Vagina (tissue), 2 donors: Measurements from ENCODE around the gene SYT1. TPM values are rescaled to one million over a fixed set of nuclear protein-coding genes. Genes with fewer than 3 reads are reported as not detected.

Experiments
- DNase-seq, 2 donors: peaks; one replicate each; pipeline ENCODE4 v3.0.0-alpha.2; 2017; ENCODE audit errors: extremely low spot score in 2 of 2
- H3K27ac ChIP-seq: fragments of 200-600 bp; sonication (generic); one replicate; pipeline ENCODE4 v1.5.1; 2019
- H3K27me3 ChIP-seq: fragments of 200-600 bp; sonication (generic); one replicate; pipeline ENCODE4 v1.5.1; 2019
- H3K36me3 ChIP-seq, 2 donors: fragments of 200-600 bp; sonication (generic); one replicate each; pipeline ENCODE4 v1.5.1; 2017 to 2019
- H3K4me1 ChIP-seq: fragments of 200-600 bp; sonication (generic); one replicate; pipeline ENCODE4 v1.5.1; 2019
- H3K4me3 ChIP-seq, 2 donors: fragments of 200-600 bp; sonication (generic); 1 replicate in 1 of 2; 2 replicates in 1 of 2; pipeline ENCODE4 v1.5.1; 2016 to 2019
- H3K9me3 ChIP-seq: fragments of 200-600 bp; sonication (generic); one replicate; pipeline ENCODE4 v1.5.1; 2019
- POLR2A ChIP-seq, 2 donors: fragments of 450-650 bp; IDR thresholded peaks; one replicate each; pipeline ENCODE4 v1.6.1; 2017; ENCODE audit warnings: antibody characterized with exemption in 2 of 2, mild to moderate bottlenecking in 2 of 2, moderate library complexity in 2 of 2
- POLR2AphosphoS5 ChIP-seq, 2 donors: sonication (generic); formaldehyde crosslinking; IDR thresholded peaks; one replicate each; pipeline ENCODE4 v1.9.0; 2017; ENCODE audit warnings: antibody characterized with exemption in 2 of 2, mild to moderate bottlenecking in 2 of 2, low read depth in 1 of 2; ENCODE audit not compliant: insufficient read depth in 1 of 2
- intact Hi-C: fragments of 100-400 bp; cut with DNase I; formaldehyde crosslinking; loops from one replicate; pipeline ENCODE4 v1.15.1; 2023
- total RNA-seq: library from RNA; depleted of rRNA; stranded (reverse); fragments of >200 nt; gene quantifications from one replicate; pipeline ENCODE4 v1.2.3, GENCODE V29; 2016
- TF ChIP-seq, protein P1 (sequence below), 3 experiments: fragments of 450-650 bp in 2 of 3; fragments of 200-600 bp in 1 of 3; sonication (generic) in 1 of 3; IDR thresholded peaks; one replicate each; pipeline ENCODE4 v1.5.1; 2017 to 2019; ENCODE audit warnings: antibody characterized with exemption in 3 of 3, mild to moderate bottlenecking in 2 of 3, moderate library complexity in 2 of 3

SYT1 gene
- total RNA-seq, 1 donor from 2014 or later, result 13.3 TPM

DNA sequence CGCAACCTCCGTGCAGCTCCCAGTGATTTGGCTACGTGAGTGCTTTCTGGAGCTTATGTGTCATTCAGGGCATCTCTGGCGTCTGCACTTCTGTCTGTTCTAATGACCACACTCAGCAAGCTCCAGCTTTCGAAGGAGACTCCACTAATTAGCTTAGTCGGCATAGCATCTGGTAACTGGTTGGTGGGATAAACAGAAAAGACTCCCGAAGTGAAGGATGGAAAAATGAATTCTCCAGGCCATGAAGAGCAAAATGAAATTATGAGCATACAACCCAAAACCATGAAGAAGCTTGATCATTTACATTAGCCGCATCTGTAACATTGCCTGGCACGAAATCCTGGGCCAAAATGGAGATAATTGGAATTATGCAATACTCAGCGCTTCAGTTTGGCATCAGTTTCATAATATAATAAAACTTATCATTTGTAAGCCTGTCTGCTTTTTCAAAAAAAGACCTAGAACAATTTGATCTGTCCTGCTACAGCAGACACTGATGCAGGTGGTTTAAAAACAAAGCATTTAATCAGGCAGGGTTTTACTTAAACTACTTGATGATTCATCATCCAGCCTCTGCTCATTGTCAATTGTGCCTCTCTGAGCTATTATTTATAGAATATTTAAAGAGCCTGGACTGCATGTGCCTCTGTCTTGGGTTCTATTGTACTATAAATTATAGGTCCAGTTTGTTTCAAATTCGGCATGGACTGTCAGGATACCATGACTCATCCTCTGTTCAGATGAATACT, 87.4 kb downstream of the SYT1 start:
- intact Hi-C loops, result no loop called here
- no peak overlapping the region for H3K4me3 ChIP-seq
- DNase-seq, result no peak
- H3K27me3 ChIP-seq, result no peaks in the 10 kb centered on the region
- no peak for TF ChIP-seq POLR2AphosphoS5 (IDR thresholded peaks at IDR 0.05; ENCODE audit: insufficient read depth in 1 of 2, low read depth in 1 of 2)
- TF ChIP-seq POLR2A (IDR thresholded peaks at IDR 0.05), result no peak
- TF ChIP-seq, protein P1, sequence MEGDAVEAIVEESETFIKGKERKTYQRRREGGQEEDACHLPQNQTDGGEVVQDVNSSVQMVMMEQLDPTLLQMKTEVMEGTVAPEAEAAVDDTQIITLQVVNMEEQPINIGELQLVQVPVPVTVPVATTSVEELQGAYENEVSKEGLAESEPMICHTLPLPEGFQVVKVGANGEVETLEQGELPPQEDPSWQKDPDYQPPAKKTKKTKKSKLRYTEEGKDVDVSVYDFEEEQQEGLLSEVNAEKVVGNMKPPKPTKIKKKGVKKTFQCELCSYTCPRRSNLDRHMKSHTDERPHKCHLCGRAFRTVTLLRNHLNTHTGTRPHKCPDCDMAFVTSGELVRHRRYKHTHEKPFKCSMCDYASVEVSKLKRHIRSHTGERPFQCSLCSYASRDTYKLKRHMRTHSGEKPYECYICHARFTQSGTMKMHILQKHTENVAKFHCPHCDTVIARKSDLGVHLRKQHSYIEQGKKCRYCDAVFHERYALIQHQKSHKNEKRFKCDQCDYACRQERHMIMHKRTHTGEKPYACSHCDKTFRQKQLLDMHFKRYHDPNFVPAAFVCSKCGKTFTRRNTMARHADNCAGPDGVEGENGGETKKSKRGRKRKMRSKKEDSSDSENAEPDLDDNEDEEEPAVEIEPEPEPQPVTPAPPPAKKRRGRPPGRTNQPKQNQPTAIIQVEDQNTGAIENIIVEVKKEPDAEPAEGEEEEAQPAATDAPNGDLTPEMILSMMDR (IDR thresholded peaks at IDR 0.05), result no peak
- H3K4me1 ChIP-seq, result no peaks in the 10 kb centered on the region
- no peaks in the 10 kb centered on the region for H3K36me3 ChIP-seq
- no peak overlapping the region for H3K27ac ChIP-seq
- no peaks in the 10 kb centered on the region for H3K9me3 ChIP-seq

DNA sequence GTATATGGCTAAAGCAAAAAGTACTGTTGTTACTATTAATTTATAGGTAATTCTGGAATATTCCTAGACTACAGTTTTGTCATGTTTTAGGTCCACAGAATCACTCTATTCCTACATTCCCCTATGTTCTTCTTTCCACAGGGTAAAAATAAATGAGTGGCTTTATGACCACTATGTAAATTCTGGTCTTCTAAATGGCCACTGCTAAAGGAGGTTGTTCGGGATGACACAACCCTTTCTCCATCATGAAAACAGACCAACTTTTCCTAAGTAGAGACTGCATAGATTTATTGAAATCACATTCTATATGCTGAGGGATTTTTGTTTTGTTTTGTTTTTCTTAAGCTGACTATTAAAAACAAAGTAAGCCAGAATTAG, 88.0 kb downstream of the SYT1 start:
- Histone ChIP-seq H3K9me3 (no peaks in the 10 kb centered on the region), H3K4me3 (no peak overlapping the region), H3K27ac (no peak overlapping the region), H3K27me3 (no peaks in the 10 kb centered on the region), H3K4me1 (no peaks in the 10 kb centered on the region), H3K36me3 (no peaks in the 10 kb centered on the region)
- no peak for TF ChIP-seq POLR2A (IDR thresholded peaks at IDR 0.05)
- TF ChIP-seq, protein P1 (IDR thresholded peaks at IDR 0.05), result no peak
- TF ChIP-seq POLR2AphosphoS5 (IDR thresholded peaks at IDR 0.05; ENCODE audit: insufficient read depth in 1 of 2, low read depth in 1 of 2), result no peak
- intact Hi-C loops, result no loop called here
- no peak for DNase-seq

DNA sequence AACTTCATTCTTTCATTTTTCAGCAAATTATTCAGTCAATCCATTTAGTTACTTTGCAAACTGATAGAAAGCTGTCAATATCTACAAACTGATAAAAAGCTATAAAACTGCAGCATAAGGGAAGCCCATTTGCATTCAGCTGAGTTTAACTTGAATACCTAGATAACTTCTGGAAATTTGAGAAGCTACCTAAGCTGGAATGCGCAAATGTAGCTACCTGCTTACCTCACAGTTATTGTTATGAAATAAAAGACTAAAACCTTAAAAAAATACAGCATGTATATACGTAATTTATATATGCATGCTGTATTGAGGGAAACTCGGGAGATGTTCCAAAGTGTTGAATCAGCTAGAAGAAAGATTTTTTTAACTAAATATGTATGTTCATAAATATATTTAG, 94.4 kb downstream of the SYT1 start:
- no peak for DNase-seq
- TF ChIP-seq, protein P1 (IDR thresholded peaks at IDR 0.05), result no peak
- TF ChIP-seq POLR2A (IDR thresholded peaks at IDR 0.05), result no peak
- intact Hi-C loops, result no loop called here
- no peaks in the 10 kb centered on the region for H3K27me3 ChIP-seq
- no peak overlapping the region for H3K27ac ChIP-seq
- H3K4me1 ChIP-seq, result no peaks in the 10 kb centered on the region
- no peaks in the 10 kb centered on the region for H3K36me3 ChIP-seq
- no peaks in the 10 kb centered on the region for H3K9me3 ChIP-seq
- H3K4me3 ChIP-seq, result no peak overlapping the region

DNA sequence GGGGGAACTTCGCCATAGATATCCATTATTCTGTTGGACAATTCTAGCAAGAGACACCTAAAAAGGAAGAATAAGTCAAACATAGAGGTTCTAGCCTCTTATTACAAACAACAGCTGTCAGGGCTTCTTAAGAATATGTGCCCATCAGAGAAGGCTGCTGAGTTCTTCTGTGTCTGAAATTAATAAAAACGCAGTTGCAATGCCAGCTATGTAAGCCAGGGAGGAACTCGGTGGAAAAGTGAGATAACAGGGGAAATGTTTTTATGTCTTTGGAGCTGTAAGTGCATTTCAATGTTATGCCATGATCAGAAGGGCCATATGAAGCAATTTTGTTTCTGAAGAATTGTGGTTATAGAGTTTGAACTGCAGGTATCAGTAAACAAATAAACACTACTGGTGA, 95.0 kb downstream of the SYT1 start:
- Histone ChIP-seq H3K4me3 (no peak overlapping the region), H3K9me3 (no peaks in the 10 kb centered on the region), H3K4me1 (no peaks in the 10 kb centered on the region), H3K36me3 (no peaks in the 10 kb centered on the region), H3K27ac (no peak overlapping the region), H3K27me3 (no peaks in the 10 kb centered on the region)
- no peak for TF ChIP-seq POLR2A (IDR thresholded peaks at IDR 0.05)
- DNase-seq, result no peak
- intact Hi-C loops, result no loop called here

DNA sequence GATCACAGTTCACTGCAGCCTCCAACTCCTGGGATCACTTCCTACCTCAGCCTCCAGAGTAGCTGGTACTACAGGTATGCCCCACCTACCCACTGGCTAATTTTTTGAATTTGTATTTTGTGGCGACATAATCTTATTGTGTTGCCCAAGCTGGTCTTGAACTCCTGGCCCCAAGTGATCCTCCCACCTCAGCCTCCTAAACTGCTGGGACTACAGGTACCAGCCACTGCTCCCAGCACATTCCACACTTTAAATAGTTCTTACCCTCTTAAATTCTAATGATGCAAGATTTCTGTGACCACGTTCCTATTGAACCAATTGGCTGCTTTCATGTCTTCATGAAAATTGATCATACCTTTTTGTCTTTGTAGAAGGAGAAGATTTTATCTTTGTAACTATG, 96.6 kb downstream of the SYT1 start:
- DNase-seq, result no peak
- Histone ChIP-seq H3K4me3 (no peak overlapping the region), H3K4me1 (no peaks in the 10 kb centered on the region), H3K9me3 (no peaks in the 10 kb centered on the region), H3K27me3 (no peaks in the 10 kb centered on the region), H3K27ac (no peak overlapping the region), H3K36me3 (no peaks in the 10 kb centered on the region)
- TF ChIP-seq POLR2A (IDR thresholded peaks at IDR 0.05), result no peak
- TF ChIP-seq, protein P1 (IDR thresholded peaks at IDR 0.05), result no peak
- TF ChIP-seq POLR2AphosphoS5 (IDR thresholded peaks at IDR 0.05; ENCODE audit: insufficient read depth in 1 of 2, low read depth in 1 of 2), result no peak
- intact Hi-C loops, result no loop called here
